Smooth muscle cell (in vitro differentiated cells): Measurements from ENCODE around the gene CNOT10. TPM values are rescaled to one million over a fixed set of nuclear protein-coding genes. Genes with fewer than 3 reads are reported as not detected.

Experiments used
- DNase-seq: peaks from one replicate; lab custom pipeline; 2025; ENCODE audit not compliant: unreplicated experiment; lab: John Stamatoyannopoulos, UW
- H2AFZ ChIP-seq: fragments of 200-600 bp; sonication (generic); 2 replicates; pipeline ENCODE4 v1.6.0; 2016; ENCODE audit warnings: antibody characterized with exemption, low read depth, mild to moderate bottlenecking
- H3F3A ChIP-seq: fragments of 200-600 bp; sonication (generic); 2 replicates; pipeline ENCODE4 v1.6.0; 2017; ENCODE audit warnings: antibody characterized with exemption, low read depth
- H3K27ac ChIP-seq: fragments of 200-600 bp; sonication (generic); 2 replicates; pipeline ENCODE4 v1.5.1; 2016; ENCODE audit warnings: low read depth, mild to moderate bottlenecking
- H3K27me3 ChIP-seq: fragments of 200-600 bp; sonication (generic); 2 replicates; pipeline ENCODE4 v1.6.1; 2016; ENCODE audit warnings: low read depth, mild to moderate bottlenecking
- H3K36me3 ChIP-seq: fragments of 200-600 bp; sonication (generic); 2 replicates; pipeline ENCODE4 v1.5.1; 2016; ENCODE audit warnings: low read depth
- H3K4me1 ChIP-seq: fragments of 200-600 bp; sonication (generic); 2 replicates; pipeline ENCODE4 v1.5.1; 2016; ENCODE audit warnings: low read depth
- H3K4me2 ChIP-seq: fragments of 200-600 bp; sonication (generic); 2 replicates; pipeline ENCODE4 v1.6.0; 2016; ENCODE audit warnings: mild to moderate bottlenecking
- H3K4me3 ChIP-seq: fragments of 200-600 bp; sonication (generic); 2 replicates; pipeline ENCODE4 v1.5.1; 2016; ENCODE audit warnings: mild to moderate bottlenecking
- H3K79me2 ChIP-seq: fragments of 200-600 bp; sonication (generic); 2 replicates; pipeline ENCODE4 v1.6.0; 2016; ENCODE audit warnings: low read depth, mild to moderate bottlenecking
- H3K9ac ChIP-seq: fragments of 200-600 bp; sonication (generic); 2 replicates; pipeline ENCODE4 v1.6.0; 2016; ENCODE audit warnings: low read depth
- H3K9me3 ChIP-seq: fragments of 200-600 bp; sonication (generic); replicated peaks from 2 replicates; pipeline ENCODE4 v1.5.1; 2016; ENCODE audit warnings: low read depth
- H4K20me1 ChIP-seq: fragments of 200-600 bp; sonication (generic); 2 replicates; pipeline ENCODE4 v1.6.0; 2016; ENCODE audit warnings: low read depth
- WGBS: methylation state at CpG from one replicate; pipeline ENCODE4 v1.1.7; 2016; ENCODE audit warnings: low lambda C conversion rate; 5-methylcytosine and 5-hydroxymethylcytosine counted together
- polyA plus RNA-seq: library from polyadenylated mRNA; unstranded; fragments of >200 nt; fragmentation: Nextera tagmentation; extraction: Ambion mirVana; gene quantifications from 2 replicates; pipeline ENCODE4 v1.2.1, GENCODE V29; 2016
- total RNA-seq: library from RNA; depleted of rRNA; stranded (reverse); fragments of >200 nt; gene quantifications from 2 replicates; pipeline ENCODE4 v1.2.3, GENCODE V29; 2014
- TF ChIP-seq, protein P1 (sequence below): fragments of 200-600 bp; sonication (generic); IDR thresholded peaks from 2 replicates; pipeline ENCODE4 v1.5.1; 2017; ENCODE audit warnings: borderline replicate concordance, mild to moderate bottlenecking, antibody characterized with exemption; ENCODE audit not compliant: insufficient read depth, poor library complexity, severe bottlenecking

Gene CNOT10
- total and polyA plus RNA-seq, 2 experiments from 2014 or later: 19.4 to 22.9 TPM

DNA sequence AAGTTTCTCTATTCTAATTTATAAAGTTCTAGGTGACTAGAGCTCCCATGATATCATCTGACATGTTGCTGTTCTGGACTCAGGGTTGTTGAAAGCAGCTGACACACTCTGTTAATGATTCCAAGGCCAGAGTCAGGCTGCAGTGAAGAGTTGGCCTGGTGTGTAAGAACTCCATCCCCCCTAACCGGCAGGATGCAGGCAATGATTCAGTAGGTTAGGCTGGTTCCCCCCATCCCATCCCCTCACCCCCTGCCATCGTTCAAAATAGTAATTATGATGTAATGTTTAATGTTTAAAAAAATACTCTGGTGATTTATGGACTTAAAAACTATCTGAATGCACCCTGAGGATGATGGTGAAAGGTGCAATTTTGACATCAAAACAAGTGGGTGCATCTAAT is 128.2 kb downstream of the CNOT10 start:
- Histone ChIP-seq H3K27me3 (peaks cover 10% of the 10 kb centered on the region), H3K4me2 (no peak overlapping the region), H3K27ac (no peak overlapping the region), H3K79me2 (no peaks in the 10 kb centered on the region), H3K9me3 (no peaks in the 10 kb centered on the region), H3K36me3 (no peaks in the 10 kb centered on the region), H3K4me1 (peaks cover 24% of the 10 kb centered on the region), H4K20me1 (no peaks in the 10 kb centered on the region), H3K4me3 (no peak overlapping the region), H3K9ac (no peak overlapping the region), H3F3A (peaks cover 18% of the 10 kb centered on the region), H2AFZ (no peak overlapping the region)
- no peak for DNase-seq
- WGBS: 34% methylated on average over 2 of the region's 2 CpGs
- TF ChIP-seq, protein P1, sequence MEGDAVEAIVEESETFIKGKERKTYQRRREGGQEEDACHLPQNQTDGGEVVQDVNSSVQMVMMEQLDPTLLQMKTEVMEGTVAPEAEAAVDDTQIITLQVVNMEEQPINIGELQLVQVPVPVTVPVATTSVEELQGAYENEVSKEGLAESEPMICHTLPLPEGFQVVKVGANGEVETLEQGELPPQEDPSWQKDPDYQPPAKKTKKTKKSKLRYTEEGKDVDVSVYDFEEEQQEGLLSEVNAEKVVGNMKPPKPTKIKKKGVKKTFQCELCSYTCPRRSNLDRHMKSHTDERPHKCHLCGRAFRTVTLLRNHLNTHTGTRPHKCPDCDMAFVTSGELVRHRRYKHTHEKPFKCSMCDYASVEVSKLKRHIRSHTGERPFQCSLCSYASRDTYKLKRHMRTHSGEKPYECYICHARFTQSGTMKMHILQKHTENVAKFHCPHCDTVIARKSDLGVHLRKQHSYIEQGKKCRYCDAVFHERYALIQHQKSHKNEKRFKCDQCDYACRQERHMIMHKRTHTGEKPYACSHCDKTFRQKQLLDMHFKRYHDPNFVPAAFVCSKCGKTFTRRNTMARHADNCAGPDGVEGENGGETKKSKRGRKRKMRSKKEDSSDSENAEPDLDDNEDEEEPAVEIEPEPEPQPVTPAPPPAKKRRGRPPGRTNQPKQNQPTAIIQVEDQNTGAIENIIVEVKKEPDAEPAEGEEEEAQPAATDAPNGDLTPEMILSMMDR: no peak

DNA sequence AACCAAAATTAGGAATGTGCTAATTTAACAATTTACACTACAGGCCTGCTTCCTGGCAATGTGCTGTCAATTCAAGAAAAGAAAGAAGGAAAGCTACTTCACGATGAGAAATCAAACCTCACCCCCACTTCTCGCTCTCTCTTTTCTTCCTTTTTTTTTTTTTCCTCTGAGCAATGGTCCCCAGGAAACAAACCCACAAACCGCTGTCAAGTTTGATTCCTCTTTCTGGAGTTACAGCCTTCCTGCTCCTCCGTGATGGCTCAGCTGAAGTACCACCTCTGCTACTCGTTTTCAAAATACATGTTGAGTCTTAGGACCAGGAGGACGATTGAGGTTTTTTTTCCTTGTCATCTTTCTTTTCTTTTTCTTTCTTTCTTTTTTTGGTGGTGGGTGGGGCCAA is 129.4 kb downstream of the CNOT10 start:
- Histone ChIP-seq H3K79me2 (no peaks in the 10 kb centered on the region), H2AFZ (no peak overlapping the region), H3F3A (peaks cover 18% of the 10 kb centered on the region), H3K9me3 (no peaks in the 10 kb centered on the region), H4K20me1 (no peaks in the 10 kb centered on the region), H3K4me1 (peaks cover 24% of the 10 kb centered on the region), H3K27ac (no peak overlapping the region), H3K4me3 (no peak overlapping the region), H3K4me2 (no peak overlapping the region), H3K36me3 (no peaks in the 10 kb centered on the region), H3K27me3 (peaks cover 20% of the 10 kb centered on the region), H3K9ac (no peak overlapping the region)
- DNase-seq: no peak
- TF ChIP-seq, protein P1: no peak
- WGBS: 60% methylated on average over 6 of the region's 6 CpGs

DNA sequence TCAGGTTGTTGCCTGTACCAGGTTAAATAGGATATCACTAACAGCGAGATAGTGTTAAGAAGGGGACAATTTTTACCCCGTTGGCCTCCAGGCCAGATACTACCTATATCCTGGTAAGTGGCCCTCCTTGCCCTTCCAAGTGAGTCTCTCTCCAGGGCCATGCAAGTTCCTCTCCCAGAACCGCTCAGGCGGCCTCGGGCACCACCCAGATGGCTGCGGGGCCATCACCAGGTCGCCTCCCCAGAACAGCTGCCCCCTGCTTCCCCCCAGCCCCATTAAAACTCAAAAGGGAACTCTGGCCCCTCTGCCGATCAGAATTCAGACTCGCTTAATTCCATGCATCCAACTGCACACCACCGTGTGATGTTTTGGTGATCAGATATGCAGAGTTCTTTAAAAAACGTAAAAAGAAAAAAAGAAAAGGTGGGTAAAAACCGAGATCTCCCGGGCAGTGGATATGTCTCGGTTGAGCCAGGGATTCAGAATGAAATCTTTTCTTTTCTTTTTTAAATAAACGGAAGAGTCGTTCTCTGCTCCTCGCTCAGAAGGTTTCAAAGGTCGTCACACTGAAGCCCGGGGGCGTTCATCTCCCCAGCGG is 131.0 kb downstream of the CNOT10 start:
- H4K20me1 ChIP-seq: no peaks in the 10 kb centered on the region
- H3K79me2 ChIP-seq: no peaks in the 10 kb centered on the region
- 11% methylated on average over 19 of the region's 21 CpGs for WGBS
- peaks cover 24% of the 10 kb centered on the region for H3K4me1 ChIP-seq
- DNase-seq: no peak
- H3F3A ChIP-seq: peaks cover 18% of the 10 kb centered on the region
- TF ChIP-seq, protein P1: no peak
- H3K36me3 ChIP-seq: no peaks in the 10 kb centered on the region
- peak overlapping the region; percentile 64 for H3K4me3 ChIP-seq
- peak overlapping the region; percentile 98 for H3K4me2 ChIP-seq
- no peak overlapping the region for H3K27ac ChIP-seq
- H3K9me3 ChIP-seq: no peaks in the 10 kb centered on the region
- H3K27me3 ChIP-seq: peaks cover 35% of the 10 kb centered on the region
- H2AFZ ChIP-seq: peak overlapping the region; percentile 94
- no peak overlapping the region for H3K9ac ChIP-seq
